Astrocyte of the cerebellum (primary cell): ENCODE results near the gene TM6SF1.
"Not testable (repeated sequence)": the region's sequence is repeated elsewhere in the genome, so short reads cannot be mapped to it uniquely, and the experiment has no call there.

Experiments used
- DNase-seq: peaks from one replicate; pipeline ENCODE4 v3.0.0-alpha.2; 2011; ENCODE audit warnings: low read depth
- H3K4me3 ChIP-seq: 2 replicates; pipeline ENCODE4 v1.5.1; 2011; ENCODE audit warnings: mild to moderate bottlenecking, low read depth, low read length, moderate library complexity
- CTCF ChIP-seq: IDR thresholded peaks from 2 replicates; pipeline ENCODE4 v1.5.1; 2012; ENCODE audit warnings: low read length, low read depth, moderate library complexity, mild to moderate bottlenecking; ENCODE audit errors: missing control alignments
- in situ Hi-C: cut with HindIII; loops from 2 replicates; pipeline ENCODE4 v1.10.0; 2017; ENCODE audit warnings: low sequenced_read_pairs

The TM6SF1 gene

GRCh38 chr15:83065431-83065830 lies 42.0 kb upstream of the TM6SF1 start:
- peak overlapping the region; percentile 89 for H3K4me3 ChIP-seq
- in situ Hi-C loops, result no loop called here
- no peak for DNase-seq
- TF ChIP-seq CTCF, result no peak

GRCh38 chr15:83066034-83066733 lies 41.3 kb upstream of the TM6SF1 start:
- TF ChIP-seq CTCF, result no peak
- peak overlapping the region; percentile 89 for H3K4me3 ChIP-seq
- DNase-seq, result no peak
- in situ Hi-C loops, result no loop called here

GRCh38 chr15:83066734-83067637 lies 40.5 kb upstream of the TM6SF1 start, which contains the start of gene BTBD1:
Gene BTBD1, minus strand, starts transcription at chr15:83067252. Its CDS starts 101 bp downstream, at chr15:83067151.
- DNase-seq, result peak; percentile 63
- in situ Hi-C loops, result no loop called here
- peak within 1 kb of the TSS; percentile 89 for H3K4me3 ChIP-seq
- TF ChIP-seq CTCF, result peak; percentile 8

- DNase-seq, result no peak
- H3K4me3 ChIP-seq, result peak overlapping the region; percentile 89
- TF ChIP-seq CTCF, result no peak
- in situ Hi-C loops, result no loop called here
Measured at GRCh38 chr15:83067638-83067962, 39.8 kb upstream of the TM6SF1 start.

GRCh38 chr15:83068054-83068453 lies 39.4 kb upstream of the TM6SF1 start:
- in situ Hi-C loops, result no loop called here
- no peak overlapping the region for H3K4me3 ChIP-seq
- DNase-seq, result no peak
- TF ChIP-seq CTCF, result no peak

GRCh38 chr15:83069211-83069642 lies 38.2 kb upstream of the TM6SF1 start:
- DNase-seq, in situ Hi-C loops: not testable (repeated sequence)

GRCh38 chr15:83077491-83078230 lies 29.8 kb upstream of the TM6SF1 start:
- H3K4me3 ChIP-seq, result no peak overlapping the region
- DNase-seq, result no peak
- in situ Hi-C loops, result no loop called here
- TF ChIP-seq CTCF, result no peak

More at GRCh38 chr15:83069211-83069642, 38.2 kb upstream of the TM6SF1 start:
- H3K4me3 ChIP-seq, result not testable (repeated sequence)
